ENCODE measurements around the gene AIG1. TPM values are rescaled to one million over a fixed set of nuclear protein-coding genes. Genes with fewer than 3 reads are reported as not detected.

Gene AIG1
- total and polyA plus RNA-seq, 4 donors: 32.4 to 72.3 (median 49.3) TPM

DNA sequence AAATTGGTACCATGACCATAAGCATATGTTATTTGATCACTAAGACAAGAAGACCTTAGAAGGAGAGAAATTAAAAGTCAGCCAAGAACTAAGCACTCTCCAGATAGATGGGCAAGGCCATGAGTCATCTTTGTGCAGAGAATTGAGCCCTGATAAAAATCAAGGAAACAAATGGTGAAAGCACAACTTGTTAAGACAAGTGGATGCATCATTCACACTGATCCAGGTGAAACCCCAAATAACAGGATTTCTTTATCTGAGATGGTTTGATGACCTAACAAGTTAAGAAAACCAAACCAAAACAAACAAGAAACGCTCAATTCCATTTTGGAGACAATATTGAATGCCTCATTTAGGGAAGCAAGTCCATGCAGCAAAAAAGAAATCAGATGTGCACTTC lies 268.2 kb downstream of the AIG1 start:
- intact Hi-C loops (cut with DNase I): no loop called here
- H3K4me3 ChIP-seq (ENCODE audit: low read length in 2 of 2): no peak overlapping the region
- H3K36me3 ChIP-seq (ENCODE audit: control insufficient read depth in 1 of 2, insufficient read depth in 2 of 2, low read length in 1 of 2): no peaks in the 10 kb centered on the region
- 90% methylated on average over 1 of the region's 1 CpG for WGBS, 2 donors
- no peak for ATAC-seq (ENCODE audit: low FRiP score)
- H3K27me3 ChIP-seq (ENCODE audit: control insufficient read depth in 1 of 2, insufficient read depth in 2 of 2, low read length in 1 of 2): no peaks in the 10 kb centered on the region
- no peak for DNase-seq
- no peak overlapping the region for H3K27ac ChIP-seq (ENCODE audit: low read depth in 1 of 2, low read length in 2 of 2)
- peaks cover 1% of the 10 kb centered on the region for H3K9me3 ChIP-seq (ENCODE audit: control insufficient read depth, low read length)
- H3K4me1 ChIP-seq (ENCODE audit: control insufficient read depth in 1 of 2, insufficient read depth in 2 of 2, low read length in 2 of 2): peaks cover 0 to 1% of the 10 kb centered on the region in 2 donors

DNA sequence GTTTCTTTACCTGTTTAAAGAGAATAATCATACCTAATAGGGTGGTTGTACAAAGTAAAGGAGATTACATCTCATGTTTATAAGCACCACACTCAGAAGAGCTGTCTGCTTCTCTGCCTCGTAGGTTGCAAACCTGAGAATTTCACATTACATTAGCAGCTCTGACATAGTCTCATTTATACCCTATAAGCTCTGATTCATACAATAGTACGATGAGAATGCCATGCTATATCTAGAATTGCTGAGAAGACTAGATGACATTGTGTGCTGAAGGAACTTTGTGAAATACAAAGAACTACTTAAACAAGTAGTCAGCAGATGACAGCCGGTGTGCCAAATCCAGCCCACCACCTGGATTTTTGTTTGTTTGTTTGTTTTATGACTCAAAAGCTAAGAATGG lies 268.6 kb downstream of the AIG1 start:
- 91 to 95% methylated on average over 3 of the region's 3 CpGs for WGBS, 2 donors
- intact Hi-C loops (cut with DNase I): no loop called here
- ATAC-seq (ENCODE audit: low FRiP score) (no peak), DNase-seq (no peak)
- Histone ChIP-seq H3K36me3 (ENCODE audit: control insufficient read depth in 1 of 2, insufficient read depth in 2 of 2, low read length in 1 of 2) (peaks cover 2% of the 10 kb centered on the region in 2 donors), H3K27me3 (ENCODE audit: control insufficient read depth in 1 of 2, insufficient read depth in 2 of 2, low read length in 1 of 2) (no peaks in the 10 kb centered on the region), H3K4me1 (ENCODE audit: control insufficient read depth in 1 of 2, insufficient read depth in 2 of 2, low read length in 2 of 2) (peaks cover 0 to under 1% of the 10 kb centered on the region in 2 donors), H3K27ac (ENCODE audit: low read depth in 1 of 2, low read length in 2 of 2) (no peak overlapping the region), H3K4me3 (ENCODE audit: low read length in 2 of 2) (no peak overlapping the region), H3K9me3 (ENCODE audit: control insufficient read depth, low read length) (peaks cover 1% of the 10 kb centered on the region)

DNA sequence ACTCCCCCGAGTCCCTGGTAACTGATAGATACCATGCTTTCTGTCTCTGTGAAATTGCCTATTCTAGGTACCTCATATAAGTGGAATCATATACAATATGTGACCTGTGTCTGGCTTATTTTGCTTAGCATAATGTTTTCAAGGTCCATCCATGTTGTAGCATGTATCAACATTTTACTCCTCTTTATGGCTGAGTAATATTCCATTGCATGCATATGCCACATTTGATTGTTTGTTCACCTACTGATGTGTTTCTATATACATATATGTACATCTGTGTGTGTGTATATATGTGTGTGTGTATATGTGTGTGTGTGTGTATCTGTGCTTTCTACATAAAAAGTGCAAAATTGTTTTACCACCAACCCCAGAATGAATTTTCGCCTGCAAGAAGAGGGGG lies 270.7 kb downstream of the AIG1 start:
- Histone ChIP-seq H3K36me3 (ENCODE audit: control insufficient read depth in 1 of 2, insufficient read depth in 2 of 2, low read length in 1 of 2) (peaks cover 2% of the 10 kb centered on the region in 2 donors), H3K27me3 (ENCODE audit: control insufficient read depth in 1 of 2, insufficient read depth in 2 of 2, low read length in 1 of 2) (no peaks in the 10 kb centered on the region), H3K4me1 (ENCODE audit: control insufficient read depth in 1 of 2, insufficient read depth in 2 of 2, low read length in 2 of 2) (no peaks in the 10 kb centered on the region), H3K4me3 (ENCODE audit: low read length in 2 of 2) (no peak overlapping the region), H3K27ac (ENCODE audit: low read depth in 1 of 2, low read length in 2 of 2) (no peak overlapping the region), H3K9me3 (ENCODE audit: control insufficient read depth, low read length) (no peaks in the 10 kb centered on the region)
- intact Hi-C loops (cut with DNase I): no loop called here
- ATAC-seq (ENCODE audit: low FRiP score) (no peak), DNase-seq (no peak)
- WGBS, 2 donors: 97 to 98% methylated on average over 2 of the region's 2 CpGs

DNA sequence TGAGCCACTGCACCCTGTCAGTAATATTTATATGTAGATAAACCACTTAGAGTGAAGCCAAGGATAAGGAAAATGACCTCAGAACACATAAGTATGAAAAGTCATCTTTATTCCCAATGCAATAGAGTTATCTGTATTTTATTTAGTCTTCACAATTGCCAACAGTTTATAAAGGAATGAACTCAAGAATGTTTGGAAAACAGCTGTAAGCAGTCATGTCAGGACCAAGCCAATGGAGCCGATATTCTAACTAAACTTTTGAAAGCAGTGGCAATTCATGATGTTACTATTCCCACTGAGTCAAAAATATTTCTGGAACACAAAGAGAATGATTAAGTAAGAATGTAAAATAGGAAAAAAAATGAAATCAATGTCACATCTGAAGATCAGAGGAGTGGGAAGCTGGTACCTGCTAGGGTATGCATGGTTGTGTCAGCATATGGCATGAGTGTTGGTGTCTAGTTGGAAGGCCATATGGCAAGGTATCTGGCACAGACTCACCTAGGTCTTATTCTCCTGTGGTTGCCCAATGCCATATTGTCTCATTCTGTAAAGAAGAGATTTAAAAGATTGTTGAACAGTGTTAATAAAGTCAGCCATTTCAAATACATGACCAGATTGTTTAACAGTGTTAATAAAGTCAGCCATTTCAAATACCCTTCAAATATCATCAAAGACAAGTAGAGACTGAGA lies 271.6 kb downstream of the AIG1 start:
- Histone ChIP-seq H3K4me3 (ENCODE audit: low read length in 2 of 2) (no peak overlapping the region), H3K36me3 (ENCODE audit: control insufficient read depth in 1 of 2, insufficient read depth in 2 of 2, low read length in 1 of 2) (peaks cover 2% of the 10 kb centered on the region in 2 donors), H3K9me3 (ENCODE audit: control insufficient read depth, low read length) (no peaks in the 10 kb centered on the region), H3K4me1 (ENCODE audit: control insufficient read depth in 1 of 2, insufficient read depth in 2 of 2, low read length in 2 of 2) (no peaks in the 10 kb centered on the region), H3K27ac (ENCODE audit: low read depth in 1 of 2, low read length in 2 of 2) (no peak overlapping the region), H3K27me3 (ENCODE audit: control insufficient read depth in 1 of 2, insufficient read depth in 2 of 2, low read length in 1 of 2) (no peaks in the 10 kb centered on the region)
- WGBS, 2 donors: 5 to 25% methylated on average over 1 of the region's 1 CpG
- ATAC-seq (ENCODE audit: low FRiP score) (no peak), DNase-seq (no peak)
- intact Hi-C loops (cut with DNase I): no loop called here

DNA sequence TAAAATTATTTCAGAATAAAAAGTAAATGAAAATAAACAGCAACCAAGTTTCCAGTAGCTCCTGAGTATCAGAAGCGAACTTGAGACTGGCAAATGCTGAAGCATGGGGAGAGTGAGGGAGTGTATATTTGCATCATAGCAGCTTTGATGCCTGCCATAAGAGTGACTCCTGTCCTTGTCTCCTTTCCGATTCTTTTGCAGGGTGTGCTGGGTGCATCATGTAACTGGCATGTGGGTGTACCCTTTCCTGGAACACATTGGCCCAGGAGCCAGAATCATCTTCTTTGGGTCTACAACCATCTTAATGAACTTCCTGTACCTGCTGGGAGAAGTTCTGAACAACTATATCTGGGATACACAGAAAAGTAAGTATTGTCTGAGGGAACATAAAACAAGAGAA lies 272.4 kb downstream of the AIG1 start:
- 86 to 89% methylated on average over 2 of the region's 2 CpGs for whole genome bisulfite sequencing, 2 donors
- no peak for DNase-seq
- no peak overlapping the region for H3K27ac ChIP-seq (ENCODE audit: low read depth in 1 of 2, low read length in 2 of 2)
- no peaks in the 10 kb centered on the region for H3K9me3 ChIP-seq (ENCODE audit: control insufficient read depth, low read length)
- intact Hi-C loops (cut with DNase I): no loop called here
- H3K27me3 ChIP-seq (ENCODE audit: control insufficient read depth in 1 of 2, insufficient read depth in 2 of 2, low read length in 1 of 2): no peaks in the 10 kb centered on the region
- H3K4me3 ChIP-seq (ENCODE audit: low read length in 2 of 2): no peak overlapping the region
- peaks cover 2 to 3% of the 10 kb centered on the region in 2 donors for H3K36me3 ChIP-seq (ENCODE audit: control insufficient read depth in 1 of 2, insufficient read depth in 2 of 2, low read length in 1 of 2)
- ATAC-seq (ENCODE audit: low FRiP score): no peak
- no peaks in the 10 kb centered on the region for H3K4me1 ChIP-seq (ENCODE audit: control insufficient read depth in 1 of 2, insufficient read depth in 2 of 2, low read length in 2 of 2)

DNA sequence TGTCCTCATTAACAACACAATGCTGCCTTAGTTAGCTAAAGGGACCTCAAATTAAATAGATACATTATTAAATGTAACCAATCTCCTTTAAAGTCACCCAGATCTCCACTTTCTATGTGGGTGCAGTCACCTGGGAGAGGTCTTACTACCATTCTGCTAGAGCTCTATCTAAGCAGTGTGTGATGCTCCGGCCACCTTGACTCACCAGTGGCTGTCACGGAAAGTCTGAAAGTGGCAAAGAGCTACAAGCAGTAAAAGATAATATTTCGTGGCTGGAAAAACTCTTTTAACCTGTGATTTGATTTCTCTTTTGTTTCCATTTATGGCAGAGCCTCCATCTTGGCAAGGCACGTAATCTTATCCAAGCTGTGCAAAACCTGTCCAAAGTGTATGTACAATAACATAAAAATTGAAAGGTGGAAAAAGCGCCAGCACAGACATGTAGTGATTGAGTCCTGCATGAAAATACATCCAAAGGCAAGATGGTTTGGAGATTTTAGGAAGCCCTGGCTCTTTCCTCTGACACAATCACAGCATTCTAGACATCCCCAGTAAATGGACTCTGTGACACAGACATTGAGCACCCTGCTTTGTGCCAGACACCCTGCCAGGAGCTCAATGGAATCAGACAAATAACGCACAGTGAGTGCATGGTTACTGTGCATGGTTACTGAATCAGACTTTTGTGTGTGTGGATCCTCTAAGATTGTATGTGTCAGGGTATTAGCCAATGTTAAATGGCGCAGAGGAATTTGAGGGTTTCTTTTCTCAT lies 273.2 kb downstream of the AIG1 start:
- 94% methylated on average over 7 of the region's 7 CpGs for WGBS, 2 donors
- intact Hi-C loops (cut with DNase I): no loop called here
- ATAC-seq (ENCODE audit: low FRiP score): no peak

DNA sequence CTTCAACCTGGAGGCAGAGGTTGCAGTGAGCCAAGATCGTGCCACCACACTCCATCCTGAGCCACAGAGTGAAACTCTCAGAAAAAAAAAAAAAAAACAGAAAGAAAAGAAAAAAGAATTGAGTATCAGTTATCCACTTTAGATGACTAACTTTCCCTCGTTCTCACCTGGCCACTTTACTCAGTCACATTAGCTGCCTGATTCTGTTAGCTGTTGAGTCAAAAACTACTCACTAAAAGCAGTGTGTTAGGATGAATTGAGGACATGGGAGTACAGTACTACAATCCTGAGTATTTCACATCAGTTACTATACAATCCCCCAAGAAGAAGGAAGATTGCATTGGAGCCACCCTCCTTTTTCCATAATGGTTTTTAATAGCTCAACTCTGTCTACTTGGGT lies 275.2 kb downstream of the AIG1 start:
- intact Hi-C loops (cut with DNase I): no loop called here
- no peaks in the 10 kb centered on the region for H3K27me3 ChIP-seq (ENCODE audit: control insufficient read depth in 1 of 2, insufficient read depth in 2 of 2, low read length in 1 of 2)
- H3K9me3 ChIP-seq (ENCODE audit: control insufficient read depth, low read length): no peaks in the 10 kb centered on the region
- no peak for DNase-seq
- WGBS, 2 donors: 96 to 97% methylated on average over 2 of the region's 2 CpGs
- H3K4me3 ChIP-seq (ENCODE audit: low read length in 2 of 2): no peak overlapping the region
- ATAC-seq (ENCODE audit: low FRiP score): no peak
- peaks cover 2 to 5% of the 10 kb centered on the region in 2 donors for H3K36me3 ChIP-seq (ENCODE audit: control insufficient read depth in 1 of 2, insufficient read depth in 2 of 2, low read length in 1 of 2)
- peaks cover 0 to 3% of the 10 kb centered on the region in 2 donors for H3K4me1 ChIP-seq (ENCODE audit: control insufficient read depth in 1 of 2, insufficient read depth in 2 of 2, low read length in 2 of 2)
- H3K27ac ChIP-seq (ENCODE audit: low read depth in 1 of 2, low read length in 2 of 2): no peak overlapping the region

More for the DNA sequence above, 273.2 kb downstream of the AIG1 start:
- Histone ChIP-seq H3K36me3 (ENCODE audit: control insufficient read depth in 1 of 2, insufficient read depth in 2 of 2, low read length in 1 of 2) (peaks cover 2 to 5% of the 10 kb centered on the region in 2 donors), H3K27ac (ENCODE audit: low read depth in 1 of 2, low read length in 2 of 2) (no peak overlapping the region), H3K4me1 (ENCODE audit: control insufficient read depth in 1 of 2, insufficient read depth in 2 of 2, low read length in 2 of 2) (peaks cover 0 to 3% of the 10 kb centered on the region in 2 donors), H3K9me3 (ENCODE audit: control insufficient read depth, low read length) (no peaks in the 10 kb centered on the region), H3K27me3 (ENCODE audit: control insufficient read depth in 1 of 2, insufficient read depth in 2 of 2, low read length in 1 of 2) (no peaks in the 10 kb centered on the region), H3K4me3 (ENCODE audit: low read length in 2 of 2) (no peak overlapping the region)
- no peak for DNase-seq

DNA sequence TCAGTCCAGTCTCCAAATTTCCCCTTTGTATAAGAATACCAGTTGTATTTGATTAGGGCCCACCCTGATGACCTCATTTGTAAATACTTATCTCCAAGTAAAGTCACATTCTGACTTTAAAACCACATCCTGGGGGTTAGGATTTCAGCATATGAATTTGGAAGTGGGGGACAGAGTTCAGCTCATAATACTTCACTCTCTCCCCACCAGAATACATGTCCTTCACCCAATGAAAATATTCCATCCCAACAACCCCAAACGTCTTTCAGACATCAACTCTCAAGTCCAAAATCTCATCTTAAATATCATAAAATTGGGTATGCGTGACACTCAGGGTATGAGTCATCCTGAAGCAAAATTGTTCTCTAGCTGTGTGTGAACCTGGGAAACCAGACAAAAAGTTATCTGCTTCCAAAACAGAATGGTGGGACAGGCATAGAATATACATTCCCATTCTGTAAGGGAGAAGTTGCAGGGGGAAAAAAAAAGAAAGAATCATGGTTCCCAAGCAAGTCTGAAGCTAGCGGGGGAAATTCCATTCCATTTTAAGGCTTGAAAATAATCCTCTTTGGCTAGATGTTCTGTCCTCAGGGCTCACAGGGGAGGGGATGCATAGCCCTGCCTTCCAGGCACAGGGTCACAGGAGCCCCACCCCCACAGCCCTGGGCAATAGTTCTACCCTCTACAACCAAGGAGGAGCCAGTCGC lies 275.9 kb downstream of the AIG1 start:
- Histone ChIP-seq H3K4me1 (ENCODE audit: control insufficient read depth in 1 of 2, insufficient read depth in 2 of 2, low read length in 2 of 2) (peaks cover 0 to 3% of the 10 kb centered on the region in 2 donors), H3K27me3 (ENCODE audit: control insufficient read depth in 1 of 2, insufficient read depth in 2 of 2, low read length in 1 of 2) (no peaks in the 10 kb centered on the region), H3K36me3 (ENCODE audit: control insufficient read depth in 1 of 2, insufficient read depth in 2 of 2, low read length in 1 of 2) (peaks cover 2 to 5% of the 10 kb centered on the region in 2 donors), H3K4me3 (ENCODE audit: low read length in 2 of 2) (no peak overlapping the region), H3K9me3 (ENCODE audit: control insufficient read depth, low read length) (no peaks in the 10 kb centered on the region), H3K27ac (ENCODE audit: low read depth in 1 of 2, low read length in 2 of 2) (no peak overlapping the region)
- WGBS, 2 donors: 81 to 86% methylated on average over 4 of the region's 4 CpGs
- ATAC-seq (ENCODE audit: low FRiP score) (no peak), DNase-seq (no peak)
- intact Hi-C loops (cut with DNase I): no loop called here
